Spinal cord (tissue), 10 donors: ENCODE data around the gene CLEC2D. TPM values are rescaled to one million over a fixed set of nuclear protein-coding genes. Genes with fewer than 3 reads are reported as not detected.
A peak's percentile ranks its signal among the peaks of the same experiment; 100 is the strongest.

ENCODE experiments used
- DNase-seq, 6 donors: peaks; one replicate each; pipeline versions ENCODE4 v3.0.0 to v3.0.0-alpha.2; 2013 to 2015; ENCODE audit warnings: low spot score in 6 of 6, low read depth in 4 of 6
- H3K27ac ChIP-seq: one replicate; pipeline ENCODE4 v1.5.1; 2013; ENCODE audit warnings: low read depth, low read length, control low read depth
- H3K27me3 ChIP-seq: one replicate; pipeline ENCODE4 v1.6.1; 2013; ENCODE audit warnings: low read length; ENCODE audit not compliant: control insufficient read depth, insufficient read depth
- H3K36me3 ChIP-seq: one replicate; pipeline ENCODE4 v1.6.1; 2013; ENCODE audit warnings: low read length; ENCODE audit not compliant: control insufficient read depth, insufficient read depth
- H3K4me1 ChIP-seq: one replicate; pipeline ENCODE4 v1.6.1; 2013; ENCODE audit warnings: low read length; ENCODE audit not compliant: control insufficient read depth, insufficient read depth
- H3K4me3 ChIP-seq: one replicate; pipeline ENCODE4 v1.5.1; 2013; ENCODE audit warnings: low read depth, low read length, control low read depth
- H3K9me3 ChIP-seq: one replicate; pipeline ENCODE4 v1.6.1; 2013; ENCODE audit warnings: low read length; ENCODE audit not compliant: control insufficient read depth, insufficient read depth
- WGBS: methylation state at CpG from one replicate; pipeline ENCODE4 v1.1.5; 2013; ENCODE audit warnings: missing lambda C conversion rate; ENCODE audit not compliant: insufficient coverage; 5-methylcytosine and 5-hydroxymethylcytosine counted together
- polyA plus RNA-seq, 2 donors: library from polyadenylated mRNA; unstranded; fragments of 120-200 nt; gene quantifications; one replicate each; pipeline ENCODE4 v1.2.1, GENCODE V29; 2013; ENCODE audit not compliant: insufficient read length in 2 of 2
- total RNA-seq, 2 donors: library from RNA; depleted of rRNA in 1 of 2; stranded (reverse); fragments of 120-200 nt in 1 of 2; fragments of >200 nt in 1 of 2; gene quantifications; one replicate each; pipeline versions ENCODE4 v1.2.3 to v1.2.4, GENCODE V29; 2013 to 2014
- donor health status: healthy.

CLEC2D gene
- total and polyA plus RNA-seq, 4 donors, result 9.6 to 17.5 (median 11.1) TPM

GRCh38 chr12:9719790-9720189 is 50.3 kb downstream of the CLEC2D start:
- no peaks in the 10 kb centered on the region for H3K36me3 ChIP-seq
- no peaks in the 10 kb centered on the region for H3K9me3 ChIP-seq
- H3K4me3 ChIP-seq, result no peak overlapping the region
- H3K27me3 ChIP-seq, result no peaks in the 10 kb centered on the region
- no CpG with 5 or more reads among the region's 1 CpG for whole genome bisulfite sequencing
- peak in 1 of 6 donors; percentile 54 for DNase-seq
- no peaks in the 10 kb centered on the region for H3K4me1 ChIP-seq
- no peak overlapping the region for H3K27ac ChIP-seq

- H3K27ac ChIP-seq, result no peak overlapping the region
- H3K27me3 ChIP-seq, result no peaks in the 10 kb centered on the region
- no peaks in the 10 kb centered on the region for H3K36me3 ChIP-seq
- no peak for DNase-seq
- WGBS, result 90% methylated on average over 2 of the region's 5 CpGs
- no peaks in the 10 kb centered on the region for H3K9me3 ChIP-seq
- H3K4me3 ChIP-seq, result no peak overlapping the region
- no peaks in the 10 kb centered on the region for H3K4me1 ChIP-seq
Observed at GRCh38 chr12:9721394-9722092, 52.0 kb downstream of the CLEC2D start.

GRCh38 chr12:9724023-9724422 is 54.5 kb downstream of the CLEC2D start:
- Histone ChIP-seq H3K27me3 (no peaks in the 10 kb centered on the region), H3K4me3 (no peak overlapping the region), H3K36me3 (no peaks in the 10 kb centered on the region), H3K27ac (no peak overlapping the region), H3K9me3 (no peaks in the 10 kb centered on the region), H3K4me1 (no peaks in the 10 kb centered on the region)
- WGBS, result no CpG with 5 or more reads among the region's 1 CpG
- no peak for DNase-seq

- WGBS, result no CpG with 5 or more reads among the region's 2 CpGs
- H3K27me3 ChIP-seq, result no peaks in the 10 kb centered on the region
- no peaks in the 10 kb centered on the region for H3K36me3 ChIP-seq
- H3K4me1 ChIP-seq, result no peaks in the 10 kb centered on the region
- no peaks in the 10 kb centered on the region for H3K9me3 ChIP-seq
- H3K4me3 ChIP-seq, result no peak overlapping the region
- no peak for DNase-seq
- H3K27ac ChIP-seq, result no peak overlapping the region
Observed at GRCh38 chr12:9725213-9725870, 55.8 kb downstream of the CLEC2D start.

GRCh38 chr12:9727813-9728212 is 58.3 kb downstream of the CLEC2D start:
- H3K4me1 ChIP-seq, result no peaks in the 10 kb centered on the region
- H3K27ac ChIP-seq, result no peak overlapping the region
- H3K36me3 ChIP-seq, result no peaks in the 10 kb centered on the region
- H3K27me3 ChIP-seq, result no peaks in the 10 kb centered on the region
- H3K4me3 ChIP-seq, result no peak overlapping the region
- DNase-seq, result no peak
- no CpG with 5 or more reads among the region's 1 CpG for WGBS
- no peaks in the 10 kb centered on the region for H3K9me3 ChIP-seq

GRCh38 chr12:9729082-9729481 is 59.6 kb downstream of the CLEC2D start:
- Histone ChIP-seq H3K4me3 (no peak overlapping the region), H3K27me3 (no peaks in the 10 kb centered on the region), H3K27ac (no peak overlapping the region), H3K4me1 (no peaks in the 10 kb centered on the region), H3K36me3 (no peaks in the 10 kb centered on the region), H3K9me3 (no peaks in the 10 kb centered on the region)
- no peak for DNase-seq

GRCh38 chr12:9730011-9730410 is 60.5 kb downstream of the CLEC2D start:
- Histone ChIP-seq H3K9me3 (no peaks in the 10 kb centered on the region), H3K27ac (no peak overlapping the region), H3K4me1 (no peaks in the 10 kb centered on the region), H3K36me3 (no peaks in the 10 kb centered on the region), H3K4me3 (no peak overlapping the region), H3K27me3 (no peaks in the 10 kb centered on the region)
- WGBS, result no CpG with 5 or more reads among the region's 3 CpGs
- DNase-seq, result no peak

- Histone ChIP-seq H3K36me3 (no peaks in the 10 kb centered on the region), H3K4me1 (no peaks in the 10 kb centered on the region), H3K27me3 (no peaks in the 10 kb centered on the region), H3K27ac (no peak overlapping the region), H3K4me3 (no peak overlapping the region), H3K9me3 (no peaks in the 10 kb centered on the region)
- DNase-seq, result no peak
- 65% methylated on average over 2 of the region's 6 CpGs for WGBS
Observed at GRCh38 chr12:9730591-9730990, 61.1 kb downstream of the CLEC2D start.

- Histone ChIP-seq H3K4me3 (no peak overlapping the region), H3K27me3 (no peaks in the 10 kb centered on the region), H3K4me1 (no peaks in the 10 kb centered on the region), H3K36me3 (no peaks in the 10 kb centered on the region), H3K9me3 (no peaks in the 10 kb centered on the region), H3K27ac (no peak overlapping the region)
- DNase-seq, result no peak
- WGBS, result no CpG with 5 or more reads among the region's 6 CpGs
Observed at GRCh38 chr12:9731393-9731792, 61.9 kb downstream of the CLEC2D start.

- Histone ChIP-seq H3K36me3 (no peaks in the 10 kb centered on the region), H3K9me3 (no peaks in the 10 kb centered on the region), H3K27me3 (no peaks in the 10 kb centered on the region), H3K27ac (no peak overlapping the region), H3K4me3 (no peak overlapping the region), H3K4me1 (no peaks in the 10 kb centered on the region)
- DNase-seq, result no peak
- WGBS, result no CpG with 5 or more reads among the region's 2 CpGs
Observed at GRCh38 chr12:9731797-9732196, 62.3 kb downstream of the CLEC2D start.
